HCT116 (cell line): ENCODE results near the gene ATP8B4.

Experiments used
- CBX3 ChIP-seq: IDR thresholded peaks from 2 replicates; pipeline ENCODE4 v1.6.1; 2012; ENCODE audit warnings: low read depth
- CTCF ChIP-seq, 3 experiments: fragments of 200-600 bp in 1 of 3; sonication (generic) in 1 of 3; IDR thresholded peaks in 2 of 3; conservative IDR thresholded peaks in 1 of 3; 2 replicates each; pipeline ENCODE4 v1.5.1; 2012 to 2017; ENCODE audit warnings: low read depth in 2 of 3, low read length in 2 of 3, antibody characterized with exemption in 1 of 3, borderline replicate concordance in 1 of 3, control low read depth in 1 of 3, mild to moderate bottlenecking in 1 of 3, mixed read lengths in 1 of 3, mixed run types in 1 of 3, moderate library complexity in 1 of 3; ENCODE audit not compliant: insufficient read depth in 1 of 3
- JUND ChIP-seq: IDR thresholded peaks from 2 replicates; pipeline ENCODE4 v1.6.1; 2012

GRCh38 chr15:50016951-50017350 lies 102.1 kb downstream of the ATP8B4 start:
- TF ChIP-seq CTCF (IDR thresholded peaks at IDR 0.05 in 2 of 3, conservative IDR thresholded peaks at IDR 0.05 in 1 of 3; ENCODE audit: borderline replicate concordance in 1 of 3, insufficient read depth in 1 of 3, low read depth in 2 of 3, low read length in 2 of 3) (no peak), JUND (no peak), CBX3 (no peak)
